GM21390 (cell line): ENCODE results near the gene MAD1L1.
"Not testable (repeated sequence)": the region's sequence is repeated elsewhere in the genome, so short reads cannot be mapped to it uniquely, and the experiment has no call there.

Experiments used
- ATAC-seq: cut with Tn5 transposase; IDR thresholded peaks from one replicate; pipeline ENCODE4 v1.9.1; 2021; ENCODE audit not compliant: unreplicated experiment

The MAD1L1 gene

GRCh38 chr7:1875392-1876199 is 357.1 kb downstream of the MAD1L1 start:
- ATAC-seq: not testable (repeated sequence)

- ATAC-seq: not testable (repeated sequence)
These were observed 358.0 kb downstream of the MAD1L1 start for GRCh38 chr7:1874590-1875391.

GRCh38 chr7:1873857-1874589 is 358.7 kb downstream of the MAD1L1 start:
- no peak for ATAC-seq

GRCh38 chr7:1873421-1873820 is 359.3 kb downstream of the MAD1L1 start:
- ATAC-seq: no peak

GRCh38 chr7:1873070-1873405 is 359.7 kb downstream of the MAD1L1 start:
- no peak for ATAC-seq

GRCh38 chr7:1872191-1873069 is 360.3 kb downstream of the MAD1L1 start:
- no peak for ATAC-seq

- ATAC-seq: no peak
These were observed 363.2 kb downstream of the MAD1L1 start for GRCh38 chr7:1869452-1870130.

GRCh38 chr7:1868516-1869165 is 364.1 kb downstream of the MAD1L1 start:
- no peak for ATAC-seq

- ATAC-seq: no peak
These were observed 365.1 kb downstream of the MAD1L1 start for GRCh38 chr7:1867370-1868260.

- ATAC-seq: no peak
These were observed 366.1 kb downstream of the MAD1L1 start for GRCh38 chr7:1866601-1867000.

GRCh38 chr7:1865571-1866255 is 367.0 kb downstream of the MAD1L1 start:
- ATAC-seq: no peak

GRCh38 chr7:1865000-1865555 is 367.7 kb downstream of the MAD1L1 start:
- no peak for ATAC-seq

GRCh38 chr7:1864161-1864940 is 368.4 kb downstream of the MAD1L1 start:
- no peak for ATAC-seq

GRCh38 chr7:1863091-1863900 is 369.4 kb downstream of the MAD1L1 start:
- no peak for ATAC-seq

- ATAC-seq: no peak
These were observed 370.2 kb downstream of the MAD1L1 start for GRCh38 chr7:1862560-1862959.
